ENCODE measurements around the gene HBB. TPM values are rescaled to one million over a fixed set of nuclear protein-coding genes. Genes with fewer than 3 reads are reported as not detected.

The HBB gene
- total RNA-seq, 1 donor from 2014 or later = 1,146 TPM

GRCh38 chr11:5237420-5237819, 10.5 kb upstream of the HBB start:
- Histone ChIP-seq H3K36me3 (no peaks in the 10 kb centered on the region), H3K4me3 (no peak overlapping the region), H3K4me1 (no peaks in the 10 kb centered on the region), H3K27ac (no peak overlapping the region), H3K9me3 (no peaks in the 10 kb centered on the region), H3K27me3 (no peaks in the 10 kb centered on the region)
- no peak for DNase-seq (ENCODE audit: low spot score in 2 of 2)
- intact Hi-C loops (cut with DNase I) = no loop called here
- TF ChIP-seq, protein P1, sequence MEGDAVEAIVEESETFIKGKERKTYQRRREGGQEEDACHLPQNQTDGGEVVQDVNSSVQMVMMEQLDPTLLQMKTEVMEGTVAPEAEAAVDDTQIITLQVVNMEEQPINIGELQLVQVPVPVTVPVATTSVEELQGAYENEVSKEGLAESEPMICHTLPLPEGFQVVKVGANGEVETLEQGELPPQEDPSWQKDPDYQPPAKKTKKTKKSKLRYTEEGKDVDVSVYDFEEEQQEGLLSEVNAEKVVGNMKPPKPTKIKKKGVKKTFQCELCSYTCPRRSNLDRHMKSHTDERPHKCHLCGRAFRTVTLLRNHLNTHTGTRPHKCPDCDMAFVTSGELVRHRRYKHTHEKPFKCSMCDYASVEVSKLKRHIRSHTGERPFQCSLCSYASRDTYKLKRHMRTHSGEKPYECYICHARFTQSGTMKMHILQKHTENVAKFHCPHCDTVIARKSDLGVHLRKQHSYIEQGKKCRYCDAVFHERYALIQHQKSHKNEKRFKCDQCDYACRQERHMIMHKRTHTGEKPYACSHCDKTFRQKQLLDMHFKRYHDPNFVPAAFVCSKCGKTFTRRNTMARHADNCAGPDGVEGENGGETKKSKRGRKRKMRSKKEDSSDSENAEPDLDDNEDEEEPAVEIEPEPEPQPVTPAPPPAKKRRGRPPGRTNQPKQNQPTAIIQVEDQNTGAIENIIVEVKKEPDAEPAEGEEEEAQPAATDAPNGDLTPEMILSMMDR (IDR thresholded peaks at IDR 0.05) = no peak

GRCh38 chr11:5235364-5236095, 8.7 kb upstream of the HBB start:
- intact Hi-C loops (cut with DNase I) = no loop called here
- Histone ChIP-seq H3K4me1 (no peaks in the 10 kb centered on the region), H3K27me3 (no peaks in the 10 kb centered on the region), H3K9me3 (no peaks in the 10 kb centered on the region), H3K36me3 (no peaks in the 10 kb centered on the region), H3K27ac (no peak overlapping the region), H3K4me3 (no peak overlapping the region)
- DNase-seq (ENCODE audit: low spot score in 2 of 2) = no peak
- TF ChIP-seq, protein P1 (IDR thresholded peaks at IDR 0.05) = no peak

DNA sequence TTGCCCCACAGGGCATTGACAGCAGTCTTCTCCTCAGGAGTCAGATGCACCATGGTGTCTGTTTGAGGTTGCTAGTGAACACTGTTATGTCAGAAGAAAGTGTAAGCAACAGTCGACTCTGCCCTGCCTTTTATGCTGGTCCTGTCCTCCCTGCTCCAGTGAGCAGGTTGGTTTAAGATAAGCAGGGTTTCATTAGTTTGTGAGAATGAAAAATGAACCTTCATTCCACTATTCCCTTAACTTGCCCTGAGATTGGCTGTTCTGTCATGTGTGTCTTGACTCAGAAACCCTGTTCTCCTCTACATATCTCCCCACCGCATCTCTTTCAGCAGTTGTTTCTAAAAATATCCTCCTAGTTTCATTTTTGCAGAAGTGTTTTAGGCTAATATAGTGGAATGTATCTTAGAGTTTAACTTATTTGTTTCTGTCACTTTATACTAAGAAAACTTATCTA, 7.5 kb upstream of the HBB start, which contains the start of gene HBD:
Gene HBD (minus strand): TSS at position 103 of the 454 bp plus-strand sequence. CDS start 50 bp downstream, at position 53.
- TF ChIP-seq, protein P1 (IDR thresholded peaks at IDR 0.05) = no peak
- no peaks in the 10 kb centered on the region for H3K9me3 ChIP-seq
- H3K27me3 ChIP-seq = no peaks in the 10 kb centered on the region
- intact Hi-C loops (cut with DNase I) = no loop called here
- no peak within 1 kb of the TSS for H3K27ac ChIP-seq
- no peaks in the 10 kb centered on the region for H3K36me3 ChIP-seq
- H3K4me1 ChIP-seq = no peaks in the 10 kb centered on the region
- no peak for DNase-seq (ENCODE audit: low spot score in 2 of 2)
- no peak within 1 kb of the TSS for H3K4me3 ChIP-seq

- no peak for DNase-seq (ENCODE audit: low spot score in 2 of 2)
- no peak overlapping the region for H3K4me3 ChIP-seq
- H3K27me3 ChIP-seq = no peaks in the 10 kb centered on the region
- intact Hi-C loops (cut with DNase I) = no loop called here
- H3K9me3 ChIP-seq = no peaks in the 10 kb centered on the region
- no peaks in the 10 kb centered on the region for H3K36me3 ChIP-seq
- H3K4me1 ChIP-seq = no peaks in the 10 kb centered on the region
- TF ChIP-seq, protein P1 (IDR thresholded peaks at IDR 0.05) = no peak
- no peak overlapping the region for H3K27ac ChIP-seq
These were observed 6.4 kb upstream of the HBB start for GRCh38 chr11:5233307-5233706.

DNA sequence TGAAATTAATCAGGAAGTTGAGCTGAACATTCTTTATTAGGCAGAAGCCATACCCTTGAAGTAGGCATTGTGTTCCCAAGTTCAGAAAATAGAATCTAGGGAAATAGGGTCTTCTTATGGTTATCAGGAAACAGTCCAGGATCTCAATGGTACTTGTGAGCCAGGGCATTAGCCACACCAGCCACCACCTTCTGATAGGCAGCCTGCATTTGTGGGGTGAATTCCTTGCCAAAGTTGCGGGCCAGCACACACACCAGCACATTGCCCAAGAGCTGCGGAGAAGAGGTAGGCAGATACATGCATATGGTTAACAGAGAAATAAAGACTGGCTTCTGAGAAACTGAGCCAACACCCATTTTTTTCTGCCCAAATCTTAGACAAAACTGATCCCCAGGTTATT, 6.0 kb upstream of the HBB start:
- Histone ChIP-seq H3K27me3 (no peaks in the 10 kb centered on the region), H3K27ac (no peak overlapping the region), H3K36me3 (no peaks in the 10 kb centered on the region), H3K9me3 (no peaks in the 10 kb centered on the region), H3K4me1 (no peaks in the 10 kb centered on the region), H3K4me3 (no peak overlapping the region)
- TF ChIP-seq, protein P1 (IDR thresholded peaks at IDR 0.05) = no peak
- intact Hi-C loops (cut with DNase I) = no loop called here
- no peak for DNase-seq (ENCODE audit: low spot score in 2 of 2)

All from ascending aorta (tissue), 2 donors.